Neural progenitor cell (in vitro differentiated cells): ENCODE measurements around the gene SEPTIN1. TPM values are rescaled to one million over a fixed set of nuclear protein-coding genes. Genes with fewer than 3 reads are reported as not detected.
A peak's percentile ranks its signal among the peaks of the same experiment; 100 is the strongest.

Experiments
- DNase-seq: peaks from one replicate; pipeline ENCODE4 v3.0.0-alpha.2; 2016; ENCODE audit warnings: low spot score
- H2AFZ ChIP-seq: fragments of 200-600 bp; sonication (generic); replicated peaks from 2 replicates; pipeline ENCODE4 v1.6.1; 2016; ENCODE audit warnings: antibody characterized with exemption
- H3F3A ChIP-seq: fragments of 200-600 bp; sonication (generic); 2 replicates; pipeline ENCODE4 v1.6.1; 2016; ENCODE audit warnings: antibody characterized with exemption, low read depth
- H3K27ac ChIP-seq: fragments of 200-600 bp; sonication (generic); 2 replicates; pipeline ENCODE4 v1.5.1; 2016; ENCODE audit warnings: mild to moderate bottlenecking
- H3K27me3 ChIP-seq: fragments of 200-600 bp; sonication (generic); 2 replicates; pipeline ENCODE4 v1.6.1; 2016; ENCODE audit warnings: mild to moderate bottlenecking, moderate library complexity
- H3K36me3 ChIP-seq: fragments of 200-600 bp; sonication (generic); 2 replicates; pipeline ENCODE4 v1.5.1; 2016
- H3K4me1 ChIP-seq: fragments of 200-600 bp; sonication (generic); 2 replicates; pipeline ENCODE4 v1.6.1; 2016; ENCODE audit warnings: mixed run types
- H3K4me2 ChIP-seq: fragments of 200-600 bp; sonication (generic); 2 replicates; pipeline ENCODE4 v1.6.1; 2016
- H3K4me3 ChIP-seq: fragments of 200-600 bp; sonication (generic); 2 replicates; pipeline ENCODE4 v1.5.1; 2016
- H3K79me2 ChIP-seq: fragments of 200-600 bp; sonication (generic); 2 replicates; pipeline ENCODE4 v1.6.1; 2016; ENCODE audit warnings: low read depth
- H3K9ac ChIP-seq: fragments of 200-600 bp; sonication (generic); 2 replicates; pipeline ENCODE4 v1.6.1; 2016
- H3K9me3 ChIP-seq: fragments of 200-600 bp; sonication (generic); 2 replicates; pipeline ENCODE4 v1.5.1; 2016; ENCODE audit warnings: low read depth
- H4K20me1 ChIP-seq: fragments of 200-600 bp; sonication (generic); 2 replicates; pipeline ENCODE4 v1.6.1; 2016; ENCODE audit warnings: low read depth
- H3K27ac Mint-ChIP-seq: 3 replicates; pipeline ENCODE4 v1.8.0; 2021; ENCODE audit warnings: mixed read lengths
- H3K27me3 Mint-ChIP-seq: 2 replicates; pipeline ENCODE4 v1.8.0; 2022; ENCODE audit warnings: low read depth, mild to moderate bottlenecking, inconsistent platforms, moderate library complexity, mixed read lengths; ENCODE audit not compliant: insufficient read depth
- H3K36me3 Mint-ChIP-seq: 3 replicates; pipeline ENCODE4 v1.8.0; 2021; ENCODE audit warnings: mixed read lengths
- H3K4me1 Mint-ChIP-seq: 3 replicates; pipeline ENCODE4 v1.8.0; 2021; ENCODE audit warnings: mixed read lengths
- H3K4me3 Mint-ChIP-seq: 3 replicates; pipeline ENCODE4 v1.8.0; 2021; ENCODE audit warnings: mild to moderate bottlenecking, moderate library complexity, mixed read lengths
- H3K9me3 Mint-ChIP-seq: 3 replicates; pipeline ENCODE4 v1.8.0; 2020; ENCODE audit warnings: mixed read lengths
- EZH2 ChIP-seq: fragments of 200-600 bp; sonication (generic); IDR thresholded peaks from 2 replicates; pipeline ENCODE4 v1.6.1; 2017; ENCODE audit warnings: antibody characterized with exemption, mild to moderate bottlenecking, moderate library complexity
- EZH2phosphoT487 ChIP-seq: fragments of 200-600 bp; sonication (generic); IDR thresholded peaks from 2 replicates; pipeline ENCODE4 v1.6.1; 2017; ENCODE audit warnings: antibody characterized with exemption
- total RNA-seq: library from RNA; depleted of rRNA; stranded (reverse); fragments of >200 nt; gene quantifications from 2 replicates; pipeline ENCODE4 v1.2.3, GENCODE V29; 2015; ENCODE audit warnings: low replicate concordance
- TF ChIP-seq, protein P1 (sequence below): fragments of 200-600 bp; sonication (generic); IDR thresholded peaks from 2 replicates; pipeline ENCODE4 v1.5.1; 2017; ENCODE audit warnings: antibody characterized with exemption, mild to moderate bottlenecking

The SEPTIN1 gene
- total RNA-seq, 1 donor from 2014 or later: not detected

DNA sequence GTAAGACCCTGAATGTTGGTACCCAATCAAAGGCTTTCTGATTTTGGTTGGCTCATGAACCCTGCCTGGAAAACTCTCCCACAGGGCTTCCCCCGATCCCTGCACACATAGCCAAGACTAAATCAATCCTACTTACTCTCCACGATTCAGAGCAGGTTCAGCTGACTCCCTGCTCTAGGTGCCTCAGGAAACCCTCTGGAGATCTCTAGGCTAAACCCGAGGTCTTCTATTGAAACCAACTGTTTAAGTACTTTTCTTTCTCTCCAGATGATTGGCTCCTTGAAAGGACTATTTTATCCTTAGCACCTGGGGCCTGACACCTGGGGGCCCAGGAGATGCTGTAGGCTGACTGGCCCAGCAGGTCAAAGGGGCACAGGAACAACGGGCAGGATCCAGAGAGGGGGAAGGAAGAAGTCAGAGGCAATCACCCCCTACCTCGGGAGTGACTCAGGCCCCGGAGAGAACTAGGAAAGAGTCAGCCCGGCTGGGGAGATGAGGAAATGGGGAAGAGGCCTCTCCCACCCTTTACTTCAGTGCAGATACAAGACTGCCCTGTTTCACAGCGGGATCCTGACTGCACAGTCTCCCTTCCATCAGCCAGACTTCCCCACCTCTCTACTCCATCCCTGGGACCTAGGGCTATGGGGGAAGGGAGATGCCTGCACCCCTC lies 14.1 kb downstream of the SEPTIN1 start:
- DNase-seq: no peak
- TF ChIP-seq EZH2 (no peak), EZH2phosphoT487 (no peak)
- TF ChIP-seq, protein P1, sequence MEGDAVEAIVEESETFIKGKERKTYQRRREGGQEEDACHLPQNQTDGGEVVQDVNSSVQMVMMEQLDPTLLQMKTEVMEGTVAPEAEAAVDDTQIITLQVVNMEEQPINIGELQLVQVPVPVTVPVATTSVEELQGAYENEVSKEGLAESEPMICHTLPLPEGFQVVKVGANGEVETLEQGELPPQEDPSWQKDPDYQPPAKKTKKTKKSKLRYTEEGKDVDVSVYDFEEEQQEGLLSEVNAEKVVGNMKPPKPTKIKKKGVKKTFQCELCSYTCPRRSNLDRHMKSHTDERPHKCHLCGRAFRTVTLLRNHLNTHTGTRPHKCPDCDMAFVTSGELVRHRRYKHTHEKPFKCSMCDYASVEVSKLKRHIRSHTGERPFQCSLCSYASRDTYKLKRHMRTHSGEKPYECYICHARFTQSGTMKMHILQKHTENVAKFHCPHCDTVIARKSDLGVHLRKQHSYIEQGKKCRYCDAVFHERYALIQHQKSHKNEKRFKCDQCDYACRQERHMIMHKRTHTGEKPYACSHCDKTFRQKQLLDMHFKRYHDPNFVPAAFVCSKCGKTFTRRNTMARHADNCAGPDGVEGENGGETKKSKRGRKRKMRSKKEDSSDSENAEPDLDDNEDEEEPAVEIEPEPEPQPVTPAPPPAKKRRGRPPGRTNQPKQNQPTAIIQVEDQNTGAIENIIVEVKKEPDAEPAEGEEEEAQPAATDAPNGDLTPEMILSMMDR: no peak
- peaks cover 16% of the 10 kb centered on the region for H3K36me3 Mint-ChIP-seq
- H3K27ac ChIP-seq: no peak overlapping the region
- no peak overlapping the region for H3K27ac Mint-ChIP-seq
- peaks cover 28% of the 10 kb centered on the region for H4K20me1 ChIP-seq
- H3K4me2 ChIP-seq: peak overlapping the region; percentile 91
- no peak overlapping the region for H2AFZ ChIP-seq
- peaks cover 42% of the 10 kb centered on the region for H3K4me1 Mint-ChIP-seq
- no peaks in the 10 kb centered on the region for H3K36me3 ChIP-seq
- H3K4me3 Mint-ChIP-seq: peak overlapping the region; percentile 90
- peaks cover 3% of the 10 kb centered on the region for H3K27me3 Mint-ChIP-seq
- no peaks in the 10 kb centered on the region for H3K27me3 ChIP-seq
- H3K9me3 Mint-ChIP-seq: no peaks in the 10 kb centered on the region
- H3K4me3 ChIP-seq: peak overlapping the region; percentile 95
- peak overlapping the region; percentile 59 for H3K9ac ChIP-seq
- H3K79me2 ChIP-seq: peaks cover 54% of the 10 kb centered on the region
- H3K9me3 ChIP-seq: no peaks in the 10 kb centered on the region
- H3F3A ChIP-seq: peaks cover 25% of the 10 kb centered on the region
- H3K4me1 ChIP-seq: peaks cover 17% of the 10 kb centered on the region

GRCh38 chr16:30367349-30368009 lies 14.9 kb downstream of the SEPTIN1 start:
- peak overlapping the region; percentile 90 for H3K4me3 Mint-ChIP-seq
- Histone ChIP-seq H2AFZ (no peak overlapping the region), H3K4me3 (peak overlapping the region; percentile 95), H4K20me1 (peaks cover 28% of the 10 kb centered on the region), H3K9me3 (no peaks in the 10 kb centered on the region), H3K79me2 (peaks cover 54% of the 10 kb centered on the region), H3K4me2 (peak overlapping the region; percentile 91), H3F3A (peaks cover 25% of the 10 kb centered on the region), H3K27me3 (no peaks in the 10 kb centered on the region), H3K9ac (peak overlapping the region; percentile 14), H3K4me1 (peaks cover 17% of the 10 kb centered on the region), H3K36me3 (no peaks in the 10 kb centered on the region), H3K27ac (no peak overlapping the region)
- no peaks in the 10 kb centered on the region for H3K9me3 Mint-ChIP-seq
- TF ChIP-seq EZH2 (no peak), EZH2phosphoT487 (no peak)
- TF ChIP-seq, protein P1: no peak
- H3K4me1 Mint-ChIP-seq: peaks cover 39% of the 10 kb centered on the region
- DNase-seq: no peak
- peaks cover 3% of the 10 kb centered on the region for H3K27me3 Mint-ChIP-seq
- peaks cover 21% of the 10 kb centered on the region for H3K36me3 Mint-ChIP-seq
- H3K27ac Mint-ChIP-seq: peak overlapping the region; percentile 24

- Histone ChIP-seq H3K4me2 (no peak overlapping the region), H3K79me2 (peaks cover 54% of the 10 kb centered on the region), H3K27me3 (no peaks in the 10 kb centered on the region), H2AFZ (no peak overlapping the region), H4K20me1 (peaks cover 28% of the 10 kb centered on the region), H3K9ac (no peak overlapping the region), H3K36me3 (no peaks in the 10 kb centered on the region), H3K4me1 (peaks cover 15% of the 10 kb centered on the region), H3K9me3 (no peaks in the 10 kb centered on the region), H3K4me3 (no peak overlapping the region), H3K27ac (no peak overlapping the region), H3F3A (peaks cover 24% of the 10 kb centered on the region)
- Mint-ChIP-seq H3K36me3 (peaks cover 24% of the 10 kb centered on the region), H3K9me3 (no peaks in the 10 kb centered on the region), H3K4me3 (peak overlapping the region; percentile 90), H3K27me3 (peaks cover 3% of the 10 kb centered on the region), H3K4me1 (peaks cover 34% of the 10 kb centered on the region), H3K27ac (no peak overlapping the region)
- TF ChIP-seq EZH2: no peak
- no peak for TF ChIP-seq EZH2phosphoT487
- TF ChIP-seq, protein P1: no peak
- no peak for DNase-seq
Observed at GRCh38 chr16:30366511-30366910, 15.8 kb downstream of the SEPTIN1 start.
